Endothelial cell of umbilical vein (primary cell): ENCODE measurements around the gene PPP1R3G. TPM values are rescaled to one million over a fixed set of nuclear protein-coding genes. Genes with fewer than 3 reads are reported as not detected.

Experiments used
- BruUV-seq: library from RNA; stranded (reverse); fragments of 400-500 nt; replicated peaks from 2 replicates; lab custom pipeline; 2021; lab: Mats Ljungman, UMichigan
- CTCF ChIA-PET: fragments of 300-600, 350-600 bp; sonication (Branson Sonifier 250); formaldehyde crosslinking; loops from one replicate; lab custom pipeline; 2021; ENCODE audit warnings: antibody characterized with exemption, inconsistent platforms; lab: Charles Lee
- POLR2A ChIA-PET: fragments of 300-600, 350-600 bp; sonication (Branson Sonifier 250); formaldehyde crosslinking; loops from one replicate; lab custom pipeline; 2021; ENCODE audit warnings: antibody characterized with exemption, inconsistent platforms; lab: Charles Lee
- DNase-seq: peaks from one replicate; pipeline ENCODE4 v3.0.0-alpha.2; 2011; ENCODE audit warnings: low read depth, low spot score
- FAIRE-seq: peaks from 2 replicates; lab custom pipeline; 2011; peaks lifted over from hg19 to GRCh38; lab: Jason Lieb, UNC
- H2AFZ ChIP-seq: 2 replicates; pipeline ENCODE4 v1.6.0; 2012; ENCODE audit warnings: low read depth, low read length, control low read depth, inconsistent platforms
- H3K27ac ChIP-seq: 2 replicates; pipeline ENCODE4 v1.5.1; 2011; ENCODE audit warnings: low read depth, mild to moderate bottlenecking, control low read depth, low read length, moderate library complexity; ENCODE audit not compliant: insufficient read depth
- H3K27me3 ChIP-seq, 2 experiments: 2 replicates each; pipeline versions ENCODE4 v1.6.0 to v1.6.1; 2011; ENCODE audit warnings: low read length in 2 of 2, mixed read lengths in 1 of 2; ENCODE audit not compliant: control insufficient read depth in 2 of 2, insufficient read depth in 2 of 2
- H3K36me3 ChIP-seq, 2 experiments: 2 replicates in 1 of 2; 3 replicates in 1 of 2; pipeline ENCODE4 v1.5.1; 2011; ENCODE audit warnings: low read length in 2 of 2, mild to moderate bottlenecking in 1 of 2, moderate library complexity in 1 of 2; ENCODE audit not compliant: control insufficient read depth in 2 of 2, insufficient read depth in 2 of 2; ENCODE audit errors: extremely low read depth in 1 of 2
- H3K4me1 ChIP-seq: 3 replicates; pipeline ENCODE4 v1.5.1; 2011; ENCODE audit warnings: mild to moderate bottlenecking, low read length; ENCODE audit not compliant: control insufficient read depth, insufficient read depth; ENCODE audit errors: extremely low read depth
- H3K4me2 ChIP-seq: 2 replicates; pipeline ENCODE4 v1.6.1; 2011; ENCODE audit warnings: low read length, control low read depth, mixed read lengths; ENCODE audit not compliant: insufficient read depth
- H3K4me3 ChIP-seq, 3 experiments: fragments of 200-600 bp in 1 of 3; sonication (generic), shearing (Covaris generic) in 1 of 3; replicated peaks in 1 of 3; 2 replicates each; pipeline ENCODE4 v1.5.1; 2011 to 2016; ENCODE audit warnings: control low read depth in 3 of 3, low read length in 3 of 3, mild to moderate bottlenecking in 2 of 3, inconsistent platforms in 1 of 3, low read depth in 1 of 3, moderate library complexity in 1 of 3; ENCODE audit not compliant: insufficient read depth in 1 of 3
- H3K79me2 ChIP-seq: 2 replicates; pipeline ENCODE4 v1.6.0; 2012; ENCODE audit warnings: low read length, inconsistent platforms; ENCODE audit not compliant: control insufficient read depth, insufficient read depth
- H3K9ac ChIP-seq: replicated peaks from 2 replicates; pipeline ENCODE3; 2011; ENCODE audit warnings: low read length, control low read depth; ENCODE audit not compliant: insufficient read depth; ENCODE audit errors: extremely low read depth
- H3K9me1 ChIP-seq: replicated peaks from 3 replicates; pipeline ENCODE4 v1.6.0; 2011; ENCODE audit warnings: mild to moderate bottlenecking, low read length; ENCODE audit not compliant: control insufficient read depth, insufficient read depth; ENCODE audit errors: extremely low read depth
- H3K9me3 ChIP-seq: replicated peaks from 2 replicates; pipeline ENCODE4 v1.5.1; 2012; ENCODE audit warnings: low read length, inconsistent platforms; ENCODE audit not compliant: control insufficient read depth, insufficient read depth
- H4K20me1 ChIP-seq: replicated peaks from 2 replicates; pipeline ENCODE3; 2011; ENCODE audit warnings: mild to moderate bottlenecking, low read length; ENCODE audit not compliant: control insufficient read depth, insufficient read depth; ENCODE audit errors: extremely low read depth
- CTCF ChIP-seq, 2 donors: IDR thresholded peaks; 1 replicate in 1 of 2; 2 replicates in 1 of 2; pipeline ENCODE4 v1.5.1; 2011; ENCODE audit warnings: low read length in 2 of 2, mild to moderate bottlenecking in 2 of 2, moderate library complexity in 2 of 2, control low read depth in 1 of 2, inconsistent platforms in 1 of 2, low read depth in 1 of 2; ENCODE audit not compliant: insufficient read depth in 1 of 2; ENCODE audit errors: extremely low read depth in 1 of 2
- EZH2 ChIP-seq: IDR thresholded peaks from 2 replicates; pipeline ENCODE4 v1.6.1; 2012; ENCODE audit warnings: borderline replicate concordance, low read depth, mild to moderate bottlenecking, moderate library complexity, low read length, inconsistent platforms; ENCODE audit not compliant: severe bottlenecking
- FOS ChIP-seq: IDR thresholded peaks from 2 replicates; pipeline ENCODE4 v1.6.1; 2011; ENCODE audit warnings: mild to moderate bottlenecking, low read length, moderate library complexity, borderline replicate concordance; ENCODE audit not compliant: insufficient read depth
- GATA2 ChIP-seq: IDR thresholded peaks from 2 replicates; pipeline ENCODE4 v1.7.0; 2011; ENCODE audit warnings: low read depth, mild to moderate bottlenecking, moderate library complexity, mixed read lengths, low read length; ENCODE audit not compliant: insufficient read length, insufficient read depth
- JUN ChIP-seq: IDR thresholded peaks from 2 replicates; pipeline ENCODE4 v1.6.1; 2011; ENCODE audit warnings: borderline replicate concordance, low read depth; ENCODE audit not compliant: insufficient read length, insufficient read depth
- MYC ChIP-seq: IDR thresholded peaks from one replicate; pipeline ENCODE4 v1.6.1; 2011; ENCODE audit warnings: mild to moderate bottlenecking, low read depth, low read length
- POLR2A ChIP-seq: IDR thresholded peaks from 2 replicates; pipeline ENCODE4 v1.6.1; 2012; ENCODE audit warnings: low read depth, mild to moderate bottlenecking, control low read depth, low read length
- POLR2AphosphoS5 ChIP-seq: IDR thresholded peaks from 2 replicates; pipeline ENCODE4 v1.6.1; 2012; ENCODE audit warnings: low read depth, mild to moderate bottlenecking, control low read depth, low read length, moderate library complexity; ENCODE audit not compliant: insufficient read depth
- dilution Hi-C: fragments of 300-500 bp; cut with MboI; formaldehyde crosslinking; loops from one replicate; pipeline ENCODE4 v1.15.0; 2019; ENCODE audit warnings: low sequenced_read_pairs; ENCODE audit not compliant: extremely low pct_ligation_motif_present
- intact Hi-C: fragments of 100-400 bp; cut with micrococcal nuclease; formaldehyde crosslinking; loops from one replicate; pipeline ENCODE4 v1.10.0; 2022
- polyA plus RNA-seq, 4 experiments: library from polyadenylated mRNA; depleted of rRNA in 3 of 4; stranded (reverse) in 3 of 4; unstranded in 1 of 4; fragments of >200 nt; gene quantifications; 2 replicates each; pipeline versions ENCODE4 v1.2.1 to v1.2.3, GENCODE V29; 2011 to 2012; ENCODE audit warnings: missing spikeins in 1 of 4
- total RNA-seq: library from RNA; stranded (reverse); gene quantifications from 2 replicates; pipeline ENCODE4 v1.2.3, GENCODE V29; 2021
- TF ChIP-seq, protein P1 (sequence below): IDR thresholded peaks from 2 replicates; pipeline ENCODE4 v1.6.1; 2011; ENCODE audit not compliant: insufficient read depth, insufficient read length

PPP1R3G gene
- total and polyA plus RNA-seq, 2 donors (not counting 3 experiments of a cell fraction or from before 2014, with no cell fraction given): 0.04 to 0.09 TPM

DNA sequence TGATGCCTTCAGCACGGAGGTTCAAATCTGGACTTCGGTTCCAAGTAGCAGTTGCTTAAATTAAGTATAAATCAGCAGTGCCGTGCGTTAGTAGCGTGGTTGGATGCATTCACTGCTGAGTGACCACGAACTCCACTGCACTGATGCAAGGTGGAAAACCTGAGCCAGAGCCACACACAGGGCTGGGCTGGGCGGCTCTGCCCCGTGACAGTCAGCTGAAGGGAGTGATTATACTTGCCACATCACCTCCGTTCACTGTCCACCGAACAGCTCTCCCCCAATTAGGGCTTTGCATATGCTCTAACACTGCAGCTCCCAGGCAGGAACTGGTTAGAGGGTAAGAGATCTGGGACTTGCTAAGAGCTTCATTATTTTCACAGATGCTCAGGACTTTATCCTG is 22.2 kb downstream of the PPP1R3G start:
- H3K4me1 ChIP-seq: no peaks in the 10 kb centered on the region
- H3K27me3 ChIP-seq: no peaks in the 10 kb centered on the region
- H3K9me1 ChIP-seq: no peaks in the 10 kb centered on the region
- no peak overlapping the region for H3K27ac ChIP-seq
- no peak overlapping the region for H3K4me3 ChIP-seq
- DNase-seq: no peak
- no peaks in the 10 kb centered on the region for H4K20me1 ChIP-seq
- H3K36me3 ChIP-seq: no peaks in the 10 kb centered on the region
- dilution Hi-C loops (no loop called here), intact Hi-C loops (no loop called here)
- no peaks in the 10 kb centered on the region for H3K9me3 ChIP-seq
- TF ChIP-seq MYC (no peak), POLR2AphosphoS5 (no peak), FOS (no peak), GATA2 (no peak), EZH2 (no peak), POLR2A (no peak), CTCF (IDR thresholded peaks at IDR 0.05; ENCODE audit: extremely low read depth in 1 of 2, insufficient read depth in 1 of 2, low read depth in 1 of 2, low read length in 2 of 2) (no peak), JUN (no peak)
- TF ChIP-seq, protein P1, sequence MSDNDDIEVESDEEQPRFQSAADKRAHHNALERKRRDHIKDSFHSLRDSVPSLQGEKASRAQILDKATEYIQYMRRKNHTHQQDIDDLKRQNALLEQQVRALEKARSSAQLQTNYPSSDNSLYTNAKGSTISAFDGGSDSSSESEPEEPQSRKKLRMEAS: no peak
- ChIA-PET POLR2A (no interaction called here), CTCF (no interaction called here)
- H3K79me2 ChIP-seq: no peaks in the 10 kb centered on the region
- no peak overlapping the region for H3K9ac ChIP-seq
- no peak overlapping the region for H3K4me2 ChIP-seq
- no peak overlapping the region for H2AFZ ChIP-seq
- FAIRE-seq: no peak
- BruUV-seq: no TSS peak
